ENCODE data around the gene CLRN3.

GRCh38 chr10:127915324-127915723 lies 22.6 kb upstream of the CLRN3 start:
- TF ChIP-seq CTCF (conservative IDR thresholded peaks at IDR 0.05 in 1 of 2, IDR thresholded peaks at IDR 0.05 in 1 of 2; ENCODE audit: extremely low read depth in 1 of 2, insufficient read depth in 1 of 2, low read depth in 1 of 2, low read length in 2 of 2) (no peak), EZH2 (IDR thresholded peaks at IDR 0.05; ENCODE audit: borderline replicate concordance, low read length) (no peak)

Measured in mammary epithelial cell (primary cell).